ENCODE data around the gene POU2F3.
"Not testable (repeated sequence)": the region's sequence is repeated elsewhere in the genome, so short reads cannot be mapped to it uniquely, and the experiment has no call there.

POU2F3 gene

GRCh38 chr11:120241277-120241676 is 1.3 kb downstream of the POU2F3 start:
- no peak for DNase-seq (ENCODE audit: low read depth)
- TF ChIP-seq CTCF (IDR thresholded peaks at IDR 0.05; ENCODE audit: insufficient read depth, low read depth, low read length, missing control alignments), result no peak

GRCh38 chr11:120243221-120243620 is 3.3 kb downstream of the POU2F3 start:
- H3K4me3 ChIP-seq (ENCODE audit: low read length), result no peak overlapping the region
- no peak for TF ChIP-seq CTCF (IDR thresholded peaks at IDR 0.05; ENCODE audit: insufficient read depth, low read depth, low read length, missing control alignments)
- no peak for DNase-seq (ENCODE audit: low read depth)

More at GRCh38 chr11:120241277-120241676, 1.3 kb downstream of the POU2F3 start:
- no peak overlapping the region for H3K4me3 ChIP-seq (ENCODE audit: low read length)

- peak; percentile 58 for DNase-seq (ENCODE audit: low read depth)
- no peak for TF ChIP-seq CTCF (IDR thresholded peaks at IDR 0.05; ENCODE audit: insufficient read depth, low read depth, low read length, missing control alignments)
- no peak overlapping the region for H3K4me3 ChIP-seq (ENCODE audit: low read length)
Measured at GRCh38 chr11:120244476-120245365, 4.8 kb downstream of the POU2F3 start.

- no peak for DNase-seq (ENCODE audit: low read depth)
- no peak for TF ChIP-seq CTCF (IDR thresholded peaks at IDR 0.05; ENCODE audit: insufficient read depth, low read depth, low read length, missing control alignments)
Measured at GRCh38 chr11:120245434-120245833, 5.5 kb downstream of the POU2F3 start.

DNA sequence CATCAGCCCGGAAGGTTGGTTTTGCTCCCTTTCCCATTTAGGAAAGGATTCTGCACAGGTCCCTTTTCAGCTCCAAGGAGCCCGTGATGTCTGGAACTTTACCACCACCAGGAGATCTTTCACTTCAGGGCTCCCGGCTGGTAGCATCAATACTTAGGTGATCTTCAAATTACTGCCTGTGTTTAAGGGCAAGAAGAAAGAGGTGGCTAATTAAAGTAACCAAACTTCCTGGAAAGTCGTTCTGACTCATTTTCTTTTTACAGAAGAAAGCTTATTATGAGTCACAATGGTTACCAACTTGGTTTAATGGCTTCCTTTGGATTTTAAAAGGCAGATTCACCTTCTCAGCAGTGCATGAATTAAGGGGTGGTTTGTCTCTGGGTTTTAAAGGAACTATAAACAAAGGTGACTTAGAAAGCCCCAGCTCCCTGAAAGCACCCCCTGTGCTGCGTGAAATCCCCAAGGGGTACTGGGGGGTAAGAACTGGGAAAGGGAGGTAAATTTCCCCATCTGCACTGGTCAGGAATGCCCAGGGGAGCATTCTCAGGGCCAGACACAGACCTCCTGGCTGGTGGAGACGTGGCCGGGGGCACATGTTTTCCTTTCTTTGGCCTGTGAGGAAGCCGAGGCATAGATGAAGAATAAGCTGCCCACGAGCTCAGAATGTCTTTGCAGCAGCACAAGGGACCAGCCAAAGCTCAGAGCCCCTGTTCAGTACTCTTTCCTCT is 8.8 kb downstream of the POU2F3 start:
- H3K4me3 ChIP-seq (ENCODE audit: low read length), result no peak overlapping the region
- DNase-seq (ENCODE audit: low read depth), result peak; percentile 74
- TF ChIP-seq CTCF (IDR thresholded peaks at IDR 0.05; ENCODE audit: insufficient read depth, low read depth, low read length, missing control alignments), result no peak

More at GRCh38 chr11:120245434-120245833, 5.5 kb downstream of the POU2F3 start:
- H3K4me3 ChIP-seq (ENCODE audit: low read length), result no peak overlapping the region

DNA sequence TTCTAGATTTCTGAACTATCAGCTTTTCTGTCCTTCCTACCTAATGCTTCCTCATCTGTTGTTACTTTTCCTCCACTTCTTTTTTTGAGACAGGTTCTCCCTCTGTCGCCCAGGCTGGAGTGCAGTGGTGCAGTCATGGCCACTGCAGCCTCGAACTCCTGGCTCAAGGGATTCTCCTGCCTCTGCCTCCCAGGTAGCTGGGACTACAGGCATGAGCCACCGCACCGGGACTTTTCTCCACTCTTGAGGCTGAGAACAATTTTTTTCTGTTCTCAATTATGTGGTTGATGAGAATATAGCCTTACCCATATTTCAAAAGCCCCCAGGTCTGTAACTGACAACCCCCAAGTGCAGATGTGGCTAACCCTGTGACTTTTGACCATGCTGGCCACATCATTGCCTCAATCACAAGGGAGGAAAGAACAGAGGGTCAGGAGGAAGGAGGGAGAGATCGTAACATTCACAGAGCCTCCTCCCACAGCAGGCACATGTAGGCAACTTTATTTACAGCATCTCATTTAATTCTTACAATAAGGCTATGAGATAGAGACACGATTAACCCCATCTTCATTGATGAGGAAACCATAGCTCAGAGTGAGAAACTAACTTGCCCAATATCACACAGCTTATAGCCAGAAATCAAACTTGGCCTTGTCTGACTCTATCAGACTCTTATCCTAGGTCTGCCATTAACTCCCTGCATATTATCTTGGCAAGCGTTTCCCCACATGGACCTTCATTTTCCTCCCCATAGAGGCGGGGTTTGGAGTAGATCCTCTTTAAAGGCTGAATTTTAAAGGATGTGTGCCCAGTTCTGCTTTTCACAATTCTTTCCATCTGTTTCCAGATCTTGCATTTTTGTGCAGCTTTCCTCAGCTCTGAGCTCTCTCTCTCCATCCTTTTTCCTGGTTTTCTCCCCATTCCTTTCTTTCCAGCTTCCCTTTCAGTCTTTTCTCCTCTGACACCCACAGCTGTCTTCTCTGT is 9.6 kb downstream of the POU2F3 start:
- H3K4me3 ChIP-seq (ENCODE audit: low read length), result no peak overlapping the region
- no peak for TF ChIP-seq CTCF (IDR thresholded peaks at IDR 0.05; ENCODE audit: insufficient read depth, low read depth, low read length, missing control alignments)
- DNase-seq (ENCODE audit: low read depth), result no peak

- not testable (repeated sequence) for H3K4me3 ChIP-seq (ENCODE audit: low read length); DNase-seq (ENCODE audit: low read depth)
Measured at GRCh38 chr11:120253377-120253776, 13.4 kb downstream of the POU2F3 start.

All from epithelial cell of esophagus (primary cell).